HEK293 (cell line): Measurements from ENCODE around the gene MAP4K2.

Experiments used
- GLIS2 ChIP-seq: fragments of 450-650 bp; formaldehyde crosslinking; IDR thresholded peaks from 2 replicates; pipeline ENCODE4 v1.5.1; 2016; ENCODE audit warnings: missing biosample characterization, missing genetic modification characterization
- HOXA7 ChIP-seq: sonication (generic); formaldehyde crosslinking; IDR thresholded peaks from 2 replicates; pipeline ENCODE4 v1.8.1; 2022; ENCODE audit warnings: missing genetic modification reagents, borderline replicate concordance
- HOXC10 ChIP-seq: sonication (generic); formaldehyde crosslinking; IDR thresholded peaks from 2 replicates; pipeline ENCODE4 v1.8.1; 2023; ENCODE audit warnings: mild to moderate bottlenecking, missing genetic modification reagents
- IKZF3 ChIP-seq: fragments of 450-650 bp; IDR thresholded peaks from 2 replicates; pipeline ENCODE4 v1.5.0; 2018; ENCODE audit warnings: missing biosample characterization, mild to moderate bottlenecking, missing genetic modification characterization, moderate library complexity
- OSR2 ChIP-seq: fragments of 450-650 bp; formaldehyde crosslinking; IDR thresholded peaks from 2 replicates; pipeline ENCODE4 v1.5.1; 2016; ENCODE audit warnings: missing biosample characterization, missing genetic modification characterization
- PRDM1 ChIP-seq: fragments of 450-650 bp; formaldehyde crosslinking; IDR thresholded peaks from 2 replicates; pipeline ENCODE4; 2016; ENCODE audit warnings: missing biosample characterization, missing genetic modification characterization
- SETDB1 ChIP-seq: IDR thresholded peaks from one replicate; pipeline ENCODE4 v1.6.1; 2017; ENCODE audit warnings: mild to moderate bottlenecking, low read length, moderate library complexity, mixed read lengths; ENCODE audit not compliant: insufficient read length
- WT1 ChIP-seq: fragments of 450-650 bp; formaldehyde crosslinking; IDR thresholded peaks from 2 replicates; pipeline ENCODE4 v1.5.1; 2016; ENCODE audit warnings: missing biosample characterization, missing genetic modification characterization
- ZBTB48 ChIP-seq: fragments of 450-650 bp; formaldehyde crosslinking; IDR thresholded peaks from 2 replicates; pipeline ENCODE4 v1.5.1; 2016; ENCODE audit warnings: missing biosample characterization, missing genetic modification characterization
- ZFHX2 ChIP-seq: fragments of 450-650 bp; formaldehyde crosslinking; conservative IDR thresholded peaks from 2 replicates; pipeline ENCODE4 v1.5.1; 2016; ENCODE audit warnings: missing biosample characterization, missing genetic modification characterization
- ZFP37 ChIP-seq: fragments of 450-650 bp; formaldehyde crosslinking; IDR thresholded peaks from 2 replicates; pipeline ENCODE4 v1.5.1; 2016; ENCODE audit warnings: missing biosample characterization, missing genetic modification characterization
- ZFP41 ChIP-seq: fragments of 450-650 bp; formaldehyde crosslinking; IDR thresholded peaks from 2 replicates; pipeline ENCODE4 v1.5.1; 2016; ENCODE audit warnings: missing biosample characterization, missing genetic modification characterization, borderline replicate concordance
- ZIC2 ChIP-seq: fragments of 450-650 bp; formaldehyde crosslinking; IDR thresholded peaks from 2 replicates; pipeline ENCODE4 v1.5.1; 2016; ENCODE audit warnings: missing biosample characterization, missing genetic modification characterization
- ZNF133 ChIP-seq: fragments of 450-650 bp; formaldehyde crosslinking; IDR thresholded peaks from 2 replicates; pipeline ENCODE4 v1.5.1; 2016; ENCODE audit warnings: missing biosample characterization, missing genetic modification characterization
- ZNF155 ChIP-seq: fragments of 450-650 bp; formaldehyde crosslinking; IDR thresholded peaks from 2 replicates; pipeline ENCODE4 v1.5.1; 2016; ENCODE audit warnings: missing biosample characterization, missing genetic modification characterization
- ZNF175 ChIP-seq: fragments of 450-650 bp; formaldehyde crosslinking; IDR thresholded peaks from 2 replicates; pipeline ENCODE4 v1.5.1; 2016; ENCODE audit warnings: missing biosample characterization, missing genetic modification characterization
- ZNF2 ChIP-seq: fragments of 450-650 bp; formaldehyde crosslinking; IDR thresholded peaks from 2 replicates; pipeline ENCODE4 v1.5.1; 2016; ENCODE audit warnings: missing biosample characterization, missing genetic modification characterization
- ZNF324 ChIP-seq: fragments of 450-650 bp; formaldehyde crosslinking; IDR thresholded peaks from 2 replicates; pipeline ENCODE4 v1.5.1; 2016; ENCODE audit warnings: missing biosample characterization, missing genetic modification characterization
- ZNF514 ChIP-seq: fragments of 450-650 bp; formaldehyde crosslinking; IDR thresholded peaks from 2 replicates; pipeline ENCODE4 v1.5.1; 2016; ENCODE audit warnings: missing biosample characterization, missing genetic modification characterization
- ZNF548 ChIP-seq: fragments of 450-650 bp; formaldehyde crosslinking; IDR thresholded peaks from 2 replicates; pipeline ENCODE4 v1.5.1; 2016; ENCODE audit warnings: missing biosample characterization, missing genetic modification characterization
- ZNF658 ChIP-seq: fragments of 450-650 bp; formaldehyde crosslinking; IDR thresholded peaks from 2 replicates; pipeline ENCODE4; 2016; ENCODE audit warnings: missing biosample characterization, missing genetic modification characterization
- TF ChIP-seq, protein P1 (sequence below): fragments of 450-650 bp; formaldehyde crosslinking; IDR thresholded peaks from 2 replicates; pipeline ENCODE4 v1.5.1; 2016; ENCODE audit warnings: missing biosample characterization, missing genetic modification characterization
- TF ChIP-seq, protein P2 (sequence below): fragments of 450-650 bp; formaldehyde crosslinking; IDR thresholded peaks from 2 replicates; pipeline ENCODE4 v1.5.1; 2016; ENCODE audit warnings: missing biosample characterization, missing genetic modification characterization
- TF ChIP-seq, protein P3 (sequence below): IDR thresholded peaks from 2 replicates; pipeline ENCODE4 v1.6.1; 2011; ENCODE audit warnings: mild to moderate bottlenecking, low read depth, low read length, borderline replicate concordance
- TF ChIP-seq, protein P4 (sequence below): fragments of 450-650 bp; formaldehyde crosslinking; conservative IDR thresholded peaks from 2 replicates; pipeline ENCODE4 v1.5.1; 2016; ENCODE audit warnings: low read depth, missing biosample characterization, missing genetic modification characterization
- TF ChIP-seq, protein P5 (sequence below): fragments of 450-650 bp; formaldehyde crosslinking; IDR thresholded peaks from 2 replicates; pipeline ENCODE4 v1.5.1; 2016; ENCODE audit warnings: missing biosample characterization, missing genetic modification characterization

Gene MAP4K2

DNA sequence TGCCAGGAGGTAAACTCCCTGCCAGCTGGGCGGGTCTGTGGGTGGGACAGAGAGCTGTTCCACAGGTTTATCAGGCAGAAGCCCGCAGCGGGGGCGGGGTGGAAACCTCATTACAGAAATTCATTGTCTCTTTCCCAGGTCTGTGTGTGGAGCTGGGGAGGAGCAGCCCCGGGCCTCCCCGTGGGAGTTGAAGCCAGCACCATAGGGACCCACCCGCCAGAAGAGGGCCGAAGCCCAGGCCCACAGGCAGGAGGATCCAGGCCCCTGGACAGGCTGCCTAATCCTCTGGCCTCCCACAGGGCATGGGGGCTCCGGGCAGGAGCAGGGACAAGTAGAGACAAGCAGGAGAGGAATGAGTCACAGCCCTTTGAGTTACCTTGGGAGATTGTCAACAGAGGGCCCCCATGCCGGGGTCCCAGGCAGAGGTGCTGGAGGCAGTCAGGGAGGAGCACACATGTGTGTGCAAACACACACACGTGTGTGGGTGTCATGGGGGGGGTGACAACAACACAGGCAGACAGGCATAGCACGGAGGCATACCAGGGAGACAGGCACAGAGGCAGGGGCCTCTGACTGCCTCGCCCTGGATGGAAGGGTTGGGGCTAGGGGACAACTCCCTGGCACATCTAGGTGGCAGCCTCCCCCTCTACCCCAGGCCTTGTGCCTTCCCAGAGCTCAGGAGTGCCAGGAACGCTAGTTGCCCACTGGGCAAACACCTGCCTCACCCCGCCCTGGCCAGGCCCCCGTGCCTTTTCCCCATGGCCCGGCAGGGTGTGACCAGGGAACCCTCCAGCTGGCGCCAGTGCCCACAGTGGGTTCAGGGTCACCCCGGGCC, 40.1 kb upstream of the MAP4K2 start (continued):
- 0 out of 2 replicates have a peak, but pooled peaks have one; percentile 35 for TF ChIP-seq OSR2 (tag by site-specific recombination)
- no peak for TF ChIP-seq ZNF155
- 0 out of 2 replicates have a peak, but pooled peaks have one; percentile 21 for TF ChIP-seq ZNF324 (tag by site-specific recombination)
- TF ChIP-seq GLIS2 (tag by site-specific recombination): peak; percentile 94
- TF ChIP-seq ZNF175 (tag by site-specific recombination): no peak
- TF ChIP-seq, protein P1, sequence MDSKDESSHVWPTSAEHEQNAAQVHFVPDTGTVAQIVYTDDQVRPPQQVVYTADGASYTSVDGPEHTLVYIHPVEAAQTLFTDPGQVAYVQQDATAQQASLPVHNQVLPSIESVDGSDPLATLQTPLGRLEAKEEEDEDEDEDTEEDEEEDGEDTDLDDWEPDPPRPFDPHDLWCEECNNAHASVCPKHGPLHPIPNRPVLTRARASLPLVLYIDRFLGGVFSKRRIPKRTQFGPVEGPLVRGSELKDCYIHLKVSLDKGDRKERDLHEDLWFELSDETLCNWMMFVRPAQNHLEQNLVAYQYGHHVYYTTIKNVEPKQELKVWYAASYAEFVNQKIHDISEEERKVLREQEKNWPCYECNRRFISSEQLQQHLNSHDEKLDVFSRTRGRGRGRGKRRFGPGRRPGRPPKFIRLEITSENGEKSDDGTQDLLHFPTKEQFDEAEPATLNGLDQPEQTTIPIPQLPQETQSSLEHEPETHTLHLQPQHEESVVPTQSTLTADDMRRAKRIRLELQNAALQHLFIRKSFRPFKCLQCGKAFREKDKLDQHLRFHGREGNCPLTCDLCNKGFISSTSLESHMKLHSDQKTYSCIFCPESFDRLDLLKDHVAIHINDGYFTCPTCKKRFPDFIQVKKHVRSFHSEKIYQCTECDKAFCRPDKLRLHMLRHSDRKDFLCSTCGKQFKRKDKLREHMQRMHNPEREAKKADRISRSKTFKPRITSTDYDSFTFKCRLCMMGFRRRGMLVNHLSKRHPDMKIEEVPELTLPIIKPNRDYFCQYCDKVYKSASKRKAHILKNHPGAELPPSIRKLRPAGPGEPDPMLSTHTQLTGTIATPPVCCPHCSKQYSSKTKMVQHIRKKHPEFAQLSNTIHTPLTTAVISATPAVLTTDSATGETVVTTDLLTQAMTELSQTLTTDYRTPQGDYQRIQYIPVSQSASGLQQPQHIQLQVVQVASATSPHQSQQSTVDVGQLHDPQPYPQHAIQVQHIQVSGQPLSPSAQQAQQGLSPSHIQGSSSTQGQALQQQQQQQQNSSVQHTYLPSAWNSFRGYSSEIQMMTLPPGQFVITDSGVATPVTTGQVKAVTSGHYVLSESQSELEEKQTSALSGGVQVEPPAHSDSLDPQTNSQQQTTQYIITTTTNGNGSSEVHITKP: peak; percentile 49; the same call in 1 of the 2 replicates
- peak; percentile 83 for TF ChIP-seq ZFHX2
- TF ChIP-seq HOXA7: no peak
- peak; percentile 97 for TF ChIP-seq ZIC2 (tag by site-specific recombination)
- TF ChIP-seq ZNF548 (tag by site-specific recombination): peak; percentile 85; the same call in 1 of the 2 replicates
- peak; percentile 77 for TF ChIP-seq IKZF3 (tag by site-specific recombination)
- TF ChIP-seq ZNF2 (tag by site-specific recombination): no peak
- TF ChIP-seq, protein P2, sequence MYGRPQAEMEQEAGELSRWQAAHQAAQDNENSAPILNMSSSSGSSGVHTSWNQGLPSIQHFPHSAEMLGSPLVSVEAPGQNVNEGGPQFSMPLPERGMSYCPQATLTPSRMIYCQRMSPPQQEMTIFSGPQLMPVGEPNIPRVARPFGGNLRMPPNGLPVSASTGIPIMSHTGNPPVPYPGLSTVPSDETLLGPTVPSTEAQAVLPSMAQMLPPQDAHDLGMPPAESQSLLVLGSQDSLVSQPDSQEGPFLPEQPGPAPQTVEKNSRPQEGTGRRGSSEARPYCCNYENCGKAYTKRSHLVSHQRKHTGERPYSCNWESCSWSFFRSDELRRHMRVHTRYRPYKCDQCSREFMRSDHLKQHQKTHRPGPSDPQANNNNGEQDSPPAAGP (tag by site-specific recombination): peak; percentile 80; the same call in 1 of the 2 replicates
- TF ChIP-seq PRDM1: no peak
- no peak for TF ChIP-seq ZNF133 (tag by site-specific recombination)
- no peak for TF ChIP-seq ZNF658 (tag by site-specific recombination)
- TF ChIP-seq HOXC10 (CRISPR knock-in tag): no peak
- TF ChIP-seq, protein P3, sequence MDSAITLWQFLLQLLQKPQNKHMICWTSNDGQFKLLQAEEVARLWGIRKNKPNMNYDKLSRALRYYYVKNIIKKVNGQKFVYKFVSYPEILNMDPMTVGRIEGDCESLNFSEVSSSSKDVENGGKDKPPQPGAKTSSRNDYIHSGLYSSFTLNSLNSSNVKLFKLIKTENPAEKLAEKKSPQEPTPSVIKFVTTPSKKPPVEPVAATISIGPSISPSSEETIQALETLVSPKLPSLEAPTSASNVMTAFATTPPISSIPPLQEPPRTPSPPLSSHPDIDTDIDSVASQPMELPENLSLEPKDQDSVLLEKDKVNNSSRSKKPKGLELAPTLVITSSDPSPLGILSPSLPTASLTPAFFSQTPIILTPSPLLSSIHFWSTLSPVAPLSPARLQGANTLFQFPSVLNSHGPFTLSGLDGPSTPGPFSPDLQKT: no peak
- TF ChIP-seq, protein P4, sequence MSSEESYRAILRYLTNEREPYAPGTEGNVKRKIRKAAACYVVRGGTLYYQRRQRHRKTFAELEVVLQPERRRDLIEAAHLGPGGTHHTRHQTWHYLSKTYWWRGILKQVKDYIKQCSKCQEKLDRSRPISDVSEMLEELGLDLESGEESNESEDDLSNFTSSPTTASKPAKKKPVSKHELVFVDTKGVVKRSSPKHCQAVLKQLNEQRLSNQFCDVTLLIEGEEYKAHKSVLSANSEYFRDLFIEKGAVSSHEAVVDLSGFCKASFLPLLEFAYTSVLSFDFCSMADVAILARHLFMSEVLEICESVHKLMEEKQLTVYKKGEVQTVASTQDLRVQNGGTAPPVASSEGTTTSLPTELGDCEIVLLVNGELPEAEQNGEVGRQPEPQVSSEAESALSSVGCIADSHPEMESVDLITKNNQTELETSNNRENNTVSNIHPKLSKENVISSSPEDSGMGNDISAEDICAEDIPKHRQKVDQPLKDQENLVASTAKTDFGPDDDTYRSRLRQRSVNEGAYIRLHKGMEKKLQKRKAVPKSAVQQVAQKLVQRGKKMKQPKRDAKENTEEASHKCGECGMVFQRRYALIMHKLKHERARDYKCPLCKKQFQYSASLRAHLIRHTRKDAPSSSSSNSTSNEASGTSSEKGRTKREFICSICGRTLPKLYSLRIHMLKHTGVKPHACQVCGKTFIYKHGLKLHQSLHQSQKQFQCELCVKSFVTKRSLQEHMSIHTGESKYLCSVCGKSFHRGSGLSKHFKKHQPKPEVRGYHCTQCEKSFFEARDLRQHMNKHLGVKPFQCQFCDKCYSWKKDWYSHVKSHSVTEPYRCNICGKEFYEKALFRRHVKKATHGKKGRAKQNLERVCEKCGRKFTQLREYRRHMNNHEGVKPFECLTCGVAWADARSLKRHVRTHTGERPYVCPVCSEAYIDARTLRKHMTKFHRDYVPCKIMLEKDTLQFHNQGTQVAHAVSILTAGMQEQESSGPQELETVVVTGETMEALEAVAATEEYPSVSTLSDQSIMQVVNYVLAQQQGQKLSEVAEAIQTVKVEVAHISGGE (tag by site-specific recombination): no peak
- TF ChIP-seq ZFP37 (tag by site-specific recombination): no peak
- TF ChIP-seq ZFP41 (tag by site-specific recombination): no peak
- TF ChIP-seq WT1: peak; percentile 45; the same call in 1 of the 2 replicates
- peak; percentile 72; the same call in 1 of the 2 replicates for TF ChIP-seq ZBTB48 (tag by site-specific recombination)
- no peak for TF ChIP-seq ZNF514
- TF ChIP-seq, protein P5, sequence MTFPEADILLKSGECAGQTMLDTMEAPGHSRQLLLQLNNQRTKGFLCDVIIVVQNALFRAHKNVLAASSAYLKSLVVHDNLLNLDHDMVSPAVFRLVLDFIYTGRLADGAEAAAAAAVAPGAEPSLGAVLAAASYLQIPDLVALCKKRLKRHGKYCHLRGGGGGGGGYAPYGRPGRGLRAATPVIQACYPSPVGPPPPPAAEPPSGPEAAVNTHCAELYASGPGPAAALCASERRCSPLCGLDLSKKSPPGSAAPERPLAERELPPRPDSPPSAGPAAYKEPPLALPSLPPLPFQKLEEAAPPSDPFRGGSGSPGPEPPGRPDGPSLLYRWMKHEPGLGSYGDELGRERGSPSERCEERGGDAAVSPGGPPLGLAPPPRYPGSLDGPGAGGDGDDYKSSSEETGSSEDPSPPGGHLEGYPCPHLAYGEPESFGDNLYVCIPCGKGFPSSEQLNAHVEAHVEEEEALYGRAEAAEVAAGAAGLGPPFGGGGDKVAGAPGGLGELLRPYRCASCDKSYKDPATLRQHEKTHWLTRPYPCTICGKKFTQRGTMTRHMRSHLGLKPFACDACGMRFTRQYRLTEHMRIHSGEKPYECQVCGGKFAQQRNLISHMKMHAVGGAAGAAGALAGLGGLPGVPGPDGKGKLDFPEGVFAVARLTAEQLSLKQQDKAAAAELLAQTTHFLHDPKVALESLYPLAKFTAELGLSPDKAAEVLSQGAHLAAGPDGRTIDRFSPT (tag by site-specific recombination): peak; percentile 78
- TF ChIP-seq SETDB1: no peak
